Inferior parietal cortex (tissue), 1 donor: ENCODE data around the gene ZDHHC14.
"Not testable (repeated sequence)": the region's sequence is repeated elsewhere in the genome, so short reads cannot be mapped to it uniquely, and the experiment has no call there.

ENCODE experiments used
- DNase-seq: peaks from one replicate; pipeline ENCODE4 v3.0.0-alpha.2; 2016; ENCODE audit errors: extremely low spot score

ZDHHC14 gene

DNA sequence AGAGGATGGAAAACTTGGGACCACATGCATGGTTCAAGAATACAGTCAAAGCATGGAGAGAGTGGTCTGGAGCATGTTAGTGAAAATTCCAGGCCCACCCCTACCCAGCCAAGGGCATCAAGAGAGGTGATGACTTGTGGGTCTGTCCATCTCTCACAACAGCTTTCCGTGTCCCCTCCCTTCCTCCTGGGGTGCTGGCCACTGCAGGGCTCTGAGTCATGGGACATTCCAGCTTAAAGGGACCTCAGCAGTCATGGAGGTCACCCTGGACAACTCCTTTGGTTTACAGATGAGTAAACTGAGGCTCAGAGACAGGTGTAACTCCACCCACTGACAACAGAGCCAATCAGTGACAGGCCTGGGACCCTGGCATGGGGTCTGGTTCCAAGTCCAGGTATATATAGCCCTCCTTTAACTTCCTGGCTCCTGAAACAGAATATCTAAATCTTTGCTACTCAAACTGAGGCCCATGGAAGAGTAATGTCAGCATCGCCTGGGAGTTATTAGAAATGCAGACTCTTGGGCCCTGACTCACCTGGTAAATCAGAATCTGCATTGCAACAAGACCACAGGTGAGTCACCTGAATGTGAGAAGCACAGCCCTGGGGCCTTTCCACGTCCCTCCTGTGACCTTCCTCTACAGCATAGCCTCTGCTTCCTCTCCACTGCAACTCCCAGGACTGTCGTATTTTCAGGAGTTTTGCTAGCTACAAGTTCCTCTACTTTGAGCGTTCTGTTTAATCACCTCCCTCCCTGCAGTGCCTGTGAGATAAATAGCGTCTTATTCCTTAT, 170.2 kb downstream of the ZDHHC14 start:
- no peak for DNase-seq

DNA sequence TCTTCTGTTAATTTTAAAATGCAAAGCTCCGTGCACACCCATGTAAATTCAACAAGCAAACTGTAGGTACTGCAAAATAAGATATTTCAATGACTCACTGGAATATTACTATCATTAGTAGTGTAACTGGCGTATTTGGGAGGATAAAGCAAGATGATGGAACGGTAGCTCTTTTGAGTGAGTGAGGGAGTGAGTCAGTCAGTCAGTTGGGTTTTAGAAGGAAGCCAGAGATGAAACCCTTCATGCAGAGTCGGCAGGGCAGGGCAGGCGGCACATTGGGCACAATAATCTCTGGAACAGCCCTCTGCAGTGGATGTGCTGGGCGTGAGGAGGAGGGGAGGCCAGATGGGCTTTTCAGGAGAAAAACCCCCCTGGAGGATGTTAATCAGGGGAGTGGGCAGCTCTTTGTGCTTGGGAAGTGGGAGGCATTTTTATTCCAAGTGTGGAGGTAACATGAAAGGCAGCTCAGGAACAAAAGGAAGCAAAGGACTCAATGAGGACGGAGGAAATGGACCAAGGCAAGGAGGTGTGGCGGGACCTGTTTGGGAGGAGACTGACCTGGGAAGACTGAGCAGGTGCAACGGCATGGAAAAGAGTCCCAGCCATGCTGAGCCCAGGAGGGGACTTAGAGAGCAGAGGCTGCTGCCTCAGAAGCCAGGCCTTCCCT, 171.2 kb downstream of the ZDHHC14 start:
- no peak for DNase-seq

DNA sequence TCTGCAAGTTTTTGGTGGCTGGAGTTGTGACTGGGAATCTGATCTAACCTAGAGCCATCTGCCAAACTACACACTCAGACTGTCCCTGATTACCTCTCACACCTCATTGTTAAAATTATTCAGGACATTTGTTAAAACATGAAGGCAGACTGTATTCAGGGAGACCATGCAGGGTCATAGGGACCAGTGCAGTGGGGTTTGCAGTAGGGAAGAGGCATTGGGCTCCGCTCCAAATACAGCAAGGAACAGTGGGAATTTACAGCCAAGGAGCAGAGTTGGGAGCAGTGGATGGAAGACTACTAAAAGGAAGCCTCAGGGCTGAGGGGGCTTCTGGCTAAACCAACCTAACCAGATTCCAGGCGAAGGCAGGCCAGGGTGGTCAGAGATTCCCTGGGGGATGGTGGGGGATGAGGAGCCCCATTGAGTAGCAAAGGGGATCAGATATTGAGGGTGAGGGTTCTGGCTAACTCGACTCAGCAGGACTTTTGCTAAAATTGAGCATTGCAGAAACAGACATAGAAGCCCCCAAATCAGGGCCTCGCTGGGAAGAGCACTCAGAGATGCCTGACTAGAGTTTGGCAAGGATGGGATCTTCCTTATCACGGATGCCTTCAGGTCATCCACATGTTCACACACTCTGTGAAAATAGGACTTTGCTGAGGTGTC, 172.0 kb downstream of the ZDHHC14 start:
- DNase-seq, result no peak

DNA sequence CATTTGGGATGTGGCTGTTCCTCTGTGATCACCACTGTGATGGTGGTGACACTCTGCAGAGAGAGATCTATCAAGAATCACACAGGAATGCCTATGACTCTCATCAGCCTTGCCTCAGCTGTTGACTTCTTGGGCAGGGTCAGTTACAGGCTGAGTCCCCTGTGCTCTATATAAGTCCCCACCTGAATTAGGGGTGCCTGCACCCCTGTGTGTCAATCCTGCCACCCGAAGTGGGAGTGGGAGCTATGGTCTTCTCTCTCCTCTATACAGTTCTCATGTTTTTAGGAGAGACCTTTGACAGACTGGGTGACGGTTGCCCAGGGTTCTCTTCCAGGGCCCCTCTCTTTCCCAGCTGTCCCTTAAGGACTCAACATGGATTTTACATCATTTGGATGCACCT, 173.8 kb downstream of the ZDHHC14 start:
- no peak for DNase-seq

DNA sequence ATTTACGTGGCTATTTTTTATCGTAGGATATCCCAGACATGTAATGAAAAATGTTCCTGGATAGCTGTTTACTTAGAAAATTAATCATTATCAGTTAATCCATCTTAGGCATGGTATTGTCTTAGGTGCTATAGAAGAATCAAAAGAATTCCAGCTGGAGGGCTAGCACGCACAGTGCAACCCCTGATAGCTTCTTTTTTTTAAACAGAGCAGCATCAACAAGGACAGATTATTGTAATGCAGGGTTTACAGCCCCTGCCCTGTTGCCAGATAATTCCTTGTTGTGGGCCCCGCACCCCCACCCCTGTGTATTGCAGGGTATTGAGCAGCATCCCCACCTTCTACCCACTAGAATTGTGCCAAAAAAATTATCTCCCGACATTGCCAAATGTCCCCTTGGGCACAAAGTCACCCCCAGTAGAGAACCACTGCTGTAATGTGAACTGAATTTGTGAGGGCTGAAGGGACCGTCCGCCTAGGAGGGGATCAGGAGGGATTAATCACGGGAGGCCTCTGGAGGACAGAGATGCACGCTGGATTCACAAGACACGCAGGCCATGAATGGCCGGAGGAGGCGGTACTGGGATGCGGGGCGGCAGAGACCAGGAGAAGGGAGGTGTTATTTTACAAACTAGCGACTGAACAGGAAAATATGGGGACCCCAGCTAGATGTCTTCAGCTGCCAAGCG, 174.6 kb downstream of the ZDHHC14 start:
- DNase-seq, result no peak

DNA sequence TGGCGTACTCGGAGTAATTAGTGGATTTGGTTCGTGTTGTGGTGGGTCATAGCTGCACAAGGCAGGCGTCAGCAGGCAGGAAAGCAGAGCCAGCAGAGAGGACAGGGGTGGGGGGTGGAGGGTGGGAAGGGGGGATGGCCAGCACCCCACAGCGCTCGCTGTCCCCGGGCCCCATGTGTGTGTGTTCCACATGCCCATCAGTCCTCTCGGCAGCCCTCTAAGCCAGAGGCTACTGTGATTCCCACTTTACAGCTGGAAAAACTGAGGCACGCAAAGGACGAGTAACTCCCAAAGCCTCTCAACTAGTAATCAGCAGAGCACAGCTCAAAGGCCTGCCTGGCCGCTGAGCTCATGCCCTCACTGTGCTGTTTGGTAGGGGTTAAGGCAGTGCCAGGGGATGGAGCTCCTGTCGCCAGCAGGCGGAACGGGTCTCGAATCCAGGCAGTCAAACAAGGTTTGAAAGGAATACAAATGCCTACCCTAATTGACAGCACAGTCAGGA, 175.2 kb downstream of the ZDHHC14 start:
- no peak for DNase-seq

DNA sequence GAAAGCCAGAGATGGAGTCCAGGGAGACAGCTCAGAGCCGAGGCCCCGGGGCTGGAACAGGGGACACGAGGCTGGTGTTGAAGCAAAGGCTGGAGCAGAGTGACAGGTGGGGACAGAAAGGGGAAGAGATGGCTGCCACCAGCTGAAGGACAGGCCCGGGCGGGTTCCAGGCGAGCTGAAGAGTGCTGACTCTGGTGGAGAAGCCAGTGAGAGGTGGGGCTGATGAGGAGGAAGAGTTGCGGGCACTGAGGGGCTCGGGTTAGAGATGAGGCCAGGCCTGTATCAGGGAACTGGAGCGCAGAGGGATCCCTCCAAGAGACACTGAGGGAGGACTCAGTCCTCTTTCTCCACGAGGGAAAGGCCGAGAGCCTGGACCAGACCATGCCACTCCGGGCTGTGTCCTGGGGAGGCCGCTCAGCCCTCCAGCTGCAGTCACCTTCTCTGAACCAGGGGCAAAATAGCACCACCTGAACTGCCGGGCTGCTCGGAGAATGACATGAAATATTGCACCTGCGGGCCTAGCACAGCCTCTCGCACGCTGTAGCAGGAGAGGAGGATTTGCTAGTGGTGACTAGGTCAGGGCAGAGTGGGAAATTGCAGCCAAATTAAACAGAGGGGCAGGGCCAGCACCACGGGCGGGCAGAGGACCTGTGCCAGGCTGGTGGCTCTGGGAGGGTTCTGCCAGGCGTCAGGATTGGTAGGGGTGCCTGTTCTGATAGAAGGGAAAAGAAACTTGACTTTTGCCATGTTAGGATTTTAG, 175.9 kb downstream of the ZDHHC14 start:
- DNase-seq, result no peak

DNA sequence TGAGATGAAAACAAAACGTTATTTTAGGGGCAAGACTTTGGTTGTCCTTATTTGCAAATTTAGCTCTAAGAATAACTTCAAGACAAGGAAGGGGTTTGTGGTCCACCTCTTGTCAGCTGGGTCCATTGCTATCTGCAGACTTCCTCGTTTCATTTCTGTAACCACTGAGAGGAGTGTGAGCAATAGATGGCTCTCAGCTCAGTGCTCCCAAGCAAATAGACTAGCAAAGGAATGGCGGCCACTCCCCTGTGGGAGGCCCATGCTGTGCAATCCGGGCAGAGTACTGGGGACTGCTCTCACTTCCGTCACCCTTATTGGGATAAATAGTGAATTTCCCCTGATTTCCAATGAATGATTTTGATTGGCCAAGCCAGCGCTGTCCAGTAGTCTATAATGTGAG, 176.6 kb downstream of the ZDHHC14 start:
- DNase-seq, result no peak

DNA sequence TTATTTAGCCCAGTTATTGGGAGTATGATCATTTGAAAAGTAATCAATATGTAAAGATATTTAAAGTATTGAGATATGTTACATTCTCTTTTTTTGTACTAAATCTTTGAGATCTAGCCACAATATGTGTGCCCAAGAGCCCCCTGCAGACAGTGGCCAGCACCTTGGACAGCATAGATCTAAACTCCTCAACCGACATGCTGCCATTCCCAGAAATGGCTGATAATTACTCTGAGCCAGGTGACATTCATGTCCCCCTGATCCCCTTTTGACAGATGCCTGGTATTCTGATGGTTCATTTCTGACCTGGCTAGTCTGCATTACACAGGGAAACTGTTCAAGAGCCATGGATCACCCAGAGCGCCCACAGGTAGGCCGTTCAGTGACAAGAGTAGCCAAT, 177.1 kb downstream of the ZDHHC14 start:
- no peak for DNase-seq

DNA sequence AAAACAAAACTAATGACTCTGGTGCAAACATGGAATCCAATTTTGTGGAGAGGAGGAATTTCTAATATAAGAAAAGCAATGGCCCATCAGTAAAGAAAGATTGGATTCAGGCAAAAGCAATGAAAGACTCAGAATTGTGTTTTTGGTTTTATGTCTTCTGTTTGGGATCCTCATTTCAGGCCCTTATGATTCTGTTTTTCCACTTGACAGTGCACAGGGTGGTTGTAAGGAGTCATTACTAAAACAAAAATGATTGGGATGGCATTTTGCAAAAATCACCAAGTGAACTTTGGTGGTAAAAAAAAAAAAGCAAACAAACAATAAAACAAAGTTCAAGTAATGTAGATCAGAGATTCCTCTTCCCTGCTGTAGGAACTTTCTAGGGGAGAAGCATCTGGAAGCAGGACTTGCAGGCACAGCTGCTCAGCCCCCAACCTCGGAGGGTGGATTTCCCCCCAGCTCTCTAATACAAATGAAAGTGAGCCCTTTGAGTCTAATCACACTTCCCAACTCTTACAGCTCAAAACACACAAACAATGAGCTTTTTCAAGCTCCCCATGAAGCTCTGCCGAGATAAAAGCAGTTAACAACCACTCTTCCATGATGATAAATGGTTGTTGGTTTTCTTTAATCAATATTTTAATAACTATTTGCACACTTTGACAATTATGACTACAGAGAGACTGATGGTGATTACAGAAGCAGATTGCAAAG, 177.7 kb downstream of the ZDHHC14 start:
- DNase-seq, result no peak

DNA sequence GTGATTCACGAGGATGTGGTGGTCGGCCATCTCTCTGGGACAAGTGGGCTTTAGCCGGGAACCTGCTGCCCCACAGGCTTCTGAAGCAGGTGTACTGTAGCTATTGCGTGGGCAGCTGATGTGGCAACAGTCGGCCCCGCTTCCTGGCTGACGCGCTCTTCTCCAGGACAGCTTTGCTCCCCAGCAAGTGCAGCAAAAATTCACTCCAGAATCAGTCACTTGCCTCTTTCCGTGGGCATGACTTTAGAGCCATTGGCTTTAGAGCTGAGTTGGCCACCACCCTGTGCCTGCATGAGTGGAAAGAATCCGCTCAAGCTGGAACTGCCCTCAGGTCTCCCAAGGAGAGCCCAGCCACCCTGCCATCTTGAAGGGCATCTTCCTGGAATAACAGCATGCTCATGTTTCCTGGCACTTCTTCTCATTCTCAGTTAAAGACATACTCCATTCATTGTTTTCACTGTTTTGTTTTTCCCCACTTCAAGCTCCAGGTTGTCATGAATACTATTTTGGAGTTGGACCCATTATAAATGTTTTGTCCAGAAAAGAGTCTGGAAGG, 178.3 kb downstream of the ZDHHC14 start:
- DNase-seq, result no peak

DNA sequence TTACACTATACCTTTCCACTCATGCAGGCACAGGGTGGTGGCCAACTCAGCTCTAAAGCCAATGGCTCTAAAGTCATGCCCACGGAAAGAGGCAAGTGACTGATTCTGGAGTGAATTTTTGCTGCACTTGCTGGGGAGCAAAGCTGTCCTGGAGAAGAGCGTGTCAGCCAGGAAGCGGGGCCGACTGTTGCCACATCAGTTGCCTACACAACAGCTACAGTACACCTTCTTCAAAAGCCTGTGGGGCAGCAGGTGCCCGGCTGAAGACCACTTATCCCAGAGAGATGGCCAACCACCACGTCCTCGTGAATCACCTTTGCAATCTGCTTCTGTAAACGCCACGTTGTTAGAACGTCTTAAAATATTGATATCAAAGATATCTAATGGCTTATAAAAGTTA, 179.1 kb downstream of the ZDHHC14 start:
- not testable (repeated sequence) for DNase-seq

DNA sequence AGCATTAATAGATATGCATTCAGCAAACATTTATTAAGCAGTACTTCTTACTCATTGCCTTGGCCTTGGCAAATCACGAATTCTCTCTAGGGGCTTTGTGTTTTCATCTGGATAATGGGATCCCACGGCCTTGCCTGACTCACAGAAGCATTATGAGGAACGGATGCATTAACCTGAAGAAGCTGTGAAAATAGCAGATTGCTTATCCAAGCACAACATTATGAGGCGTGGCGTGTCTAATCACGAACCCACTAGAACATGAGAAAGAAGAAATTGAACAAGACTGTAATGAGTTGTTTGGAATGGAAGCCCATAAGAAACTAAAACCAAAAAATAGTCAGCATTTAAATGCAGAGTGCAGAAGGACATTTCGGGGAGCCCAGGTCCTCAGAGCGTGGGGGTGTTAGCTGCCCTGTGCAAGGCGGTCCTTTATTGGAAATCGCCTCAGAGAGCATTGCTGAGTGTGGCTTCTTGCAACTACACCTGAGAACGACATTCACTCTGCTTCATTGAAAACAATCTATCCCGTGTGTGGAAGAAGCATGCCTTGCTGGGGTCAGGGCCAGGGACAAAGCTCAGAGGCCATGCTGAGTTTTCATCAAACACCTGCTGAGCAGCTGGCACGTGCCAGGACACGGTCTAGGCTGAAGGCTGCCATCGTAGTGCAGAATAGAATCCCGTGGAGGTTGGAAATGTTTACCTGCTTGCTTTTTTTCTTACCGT, 179.9 kb downstream of the ZDHHC14 start:
- no peak for DNase-seq

DNA sequence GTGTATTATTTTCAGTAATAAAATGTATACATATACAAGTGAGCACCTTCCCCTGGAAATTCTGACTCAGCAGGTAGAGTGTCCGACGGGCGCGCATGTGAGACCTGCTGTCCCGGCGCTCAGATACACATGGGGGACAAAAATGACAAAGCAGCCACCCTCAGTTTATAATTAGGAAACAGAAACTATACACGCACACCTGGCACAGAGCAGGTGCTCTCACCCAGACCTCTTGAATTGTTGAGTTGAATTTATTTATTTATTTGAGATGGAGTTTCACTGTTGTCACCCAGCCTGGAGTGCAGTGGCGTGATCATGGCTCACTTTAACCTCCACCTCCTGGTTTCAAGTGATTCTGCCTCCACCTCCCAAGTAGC, 180.4 kb downstream of the ZDHHC14 start:
- DNase-seq, result no peak

DNA sequence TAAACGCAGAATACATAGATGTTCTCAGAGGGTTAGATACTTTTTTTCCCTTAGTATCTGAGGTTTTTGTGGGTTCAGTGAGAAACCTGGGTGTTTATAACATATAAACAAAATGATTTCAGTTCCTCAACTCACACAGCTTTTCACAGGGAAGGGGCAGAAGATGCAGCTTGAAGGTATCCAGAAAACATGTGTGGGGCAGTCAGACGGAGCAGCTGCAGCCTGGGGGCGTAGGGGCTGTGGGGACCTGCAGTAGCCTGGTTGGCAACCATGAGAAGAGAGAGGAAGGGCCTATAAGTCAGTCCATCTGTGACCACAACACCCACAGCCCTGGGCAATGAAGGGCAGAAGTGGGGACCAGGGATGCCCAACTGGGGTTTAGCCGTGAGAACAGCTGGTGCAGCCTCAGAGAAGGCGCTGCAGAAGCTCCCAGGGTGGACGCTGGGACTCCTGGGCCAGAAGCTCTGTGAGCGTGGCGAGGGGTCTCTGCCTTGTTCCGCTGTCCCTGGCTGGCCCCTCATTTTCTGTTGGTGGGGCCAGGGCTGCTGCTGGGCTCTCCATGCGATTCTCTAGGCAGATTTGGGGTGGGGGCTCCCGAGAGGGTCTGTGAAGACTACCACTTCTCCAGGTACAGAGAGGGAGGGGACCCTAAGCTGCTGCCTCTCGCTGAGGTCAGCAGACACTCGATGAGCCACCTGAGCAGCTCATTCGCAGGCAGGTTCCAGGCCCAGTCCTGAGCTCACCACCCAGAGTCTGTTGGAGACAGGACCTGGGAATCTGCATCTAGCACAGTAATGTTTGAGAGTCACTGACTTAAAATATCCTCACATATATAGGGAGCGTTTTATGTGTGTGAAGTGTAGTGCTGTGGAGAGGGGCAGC, 181.2 kb downstream of the ZDHHC14 start:
- no peak for DNase-seq

DNA sequence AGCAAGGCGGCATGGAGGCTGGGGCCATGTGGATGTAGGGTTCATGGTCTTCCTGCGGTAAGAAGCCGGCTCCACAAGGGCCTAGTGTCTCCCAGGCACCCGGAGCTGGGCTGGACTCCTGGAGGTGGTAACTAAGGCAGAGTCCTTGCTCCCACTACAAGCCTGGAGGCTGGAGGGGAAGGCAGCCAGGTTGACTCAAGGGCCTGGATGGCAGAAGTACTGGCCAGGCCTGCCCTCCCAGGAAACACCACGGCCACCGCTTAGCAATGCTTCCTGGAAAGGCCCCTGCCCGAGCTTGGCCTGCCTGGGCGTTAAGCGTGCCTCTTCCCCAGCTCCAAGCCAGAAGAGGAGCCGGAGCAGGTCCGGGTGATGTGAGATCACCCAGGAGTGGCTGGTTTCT, 182.0 kb downstream of the ZDHHC14 start:
- no peak for DNase-seq

DNA sequence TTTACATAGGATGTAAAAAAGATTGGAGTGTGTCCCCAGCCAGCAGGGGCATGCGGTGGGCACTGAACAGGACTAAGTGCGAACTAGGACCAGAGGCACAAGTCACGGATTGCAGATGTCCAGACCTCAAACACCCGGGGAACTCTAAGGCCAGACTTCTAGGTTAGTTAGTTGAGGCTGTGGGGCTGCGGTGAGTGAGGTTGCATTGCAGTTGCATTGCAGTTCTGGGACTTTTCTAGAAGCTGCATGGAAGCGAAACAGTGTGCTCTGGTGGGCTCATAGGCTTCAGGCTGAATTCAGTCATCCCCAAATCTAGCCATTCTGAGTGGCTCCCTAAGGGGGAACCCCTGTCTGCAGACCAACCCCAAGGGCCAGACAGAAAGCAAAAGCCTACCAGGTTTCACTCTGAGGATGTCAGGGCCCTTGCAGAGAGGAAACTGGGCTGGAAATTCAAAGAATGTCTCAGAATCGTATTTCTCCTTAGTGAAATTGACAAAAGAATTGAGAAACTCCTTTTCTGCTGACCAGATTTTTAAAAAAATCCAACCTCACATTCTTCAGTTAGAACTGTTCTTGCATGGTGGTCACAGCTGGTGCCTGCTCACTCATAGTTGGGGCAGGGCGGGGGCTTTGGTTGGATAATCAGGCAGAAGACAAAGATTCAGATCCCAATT, 182.8 kb downstream of the ZDHHC14 start:
- no peak for DNase-seq

DNA sequence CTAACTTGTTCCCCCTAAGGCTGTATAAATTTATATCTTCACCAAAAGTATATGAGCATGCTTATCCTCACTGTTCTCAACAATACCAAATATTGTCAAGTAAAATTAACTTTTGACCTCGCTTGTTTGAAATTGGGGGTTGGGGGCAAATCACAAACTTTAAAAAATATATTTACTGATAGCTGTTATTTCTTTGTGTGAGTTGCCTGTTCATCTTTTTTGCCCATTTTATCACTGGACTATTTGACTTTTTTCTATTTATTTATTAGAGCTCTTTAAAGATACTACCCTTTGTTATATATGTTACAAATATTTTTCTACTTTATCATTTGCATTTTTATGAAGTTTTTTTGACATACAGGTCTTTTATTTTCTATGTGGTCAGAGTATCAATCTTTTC, 187.7 kb downstream of the ZDHHC14 start:
- DNase-seq, result no peak
